GM18498 (cell line): ENCODE data around the gene ACACA.

ENCODE experiments used
- ATAC-seq: cut with Tn5 transposase; IDR thresholded peaks from one replicate; pipeline ENCODE4 v1.9.1; 2021; ENCODE audit warnings: mild to moderate bottlenecking, moderate library complexity; ENCODE audit not compliant: unreplicated experiment

Gene ACACA

GRCh38 chr17:37399265-37399803 is 7.3 kb downstream of the ACACA start:
- no peak for ATAC-seq

GRCh38 chr17:37393352-37393751 is 13.3 kb downstream of the ACACA start:
- no peak for ATAC-seq

- no peak for ATAC-seq
Observed at GRCh38 chr17:37392024-37392590, 14.5 kb downstream of the ACACA start.

GRCh38 chr17:37391146-37391545 is 15.5 kb downstream of the ACACA start:
- no peak for ATAC-seq

- ATAC-seq = no peak
Observed at GRCh38 chr17:37389160-37389559, 17.5 kb downstream of the ACACA start.

- ATAC-seq = no peak
Observed at GRCh38 chr17:37388266-37388665, 18.4 kb downstream of the ACACA start.

- no peak for ATAC-seq
Observed at GRCh38 chr17:37386462-37386861, 20.2 kb downstream of the ACACA start.

- ATAC-seq = no peak
Observed at GRCh38 chr17:37385474-37385990, 21.1 kb downstream of the ACACA start.

- ATAC-seq = no peak
Observed at GRCh38 chr17:37384560-37385149, 22.0 kb downstream of the ACACA start.

- ATAC-seq = no peak
Observed at GRCh38 chr17:37382056-37382455, 24.6 kb downstream of the ACACA start.

GRCh38 chr17:37375706-37376105 is 30.9 kb downstream of the ACACA start, which contains the start of gene C17orf78:
Gene C17orf78, plus strand, starts transcription at chr17:37375985. Its CDS starts 108 bp downstream, at chr17:37376093.
- ATAC-seq = no peak

- ATAC-seq = peak; percentile 58
Observed at GRCh38 chr17:37373530-37374159, 33.0 kb downstream of the ACACA start.

- ATAC-seq = no peak
Observed at GRCh38 chr17:37368577-37368976, 38.1 kb downstream of the ACACA start.

GRCh38 chr17:37365589-37365988 is 41.0 kb downstream of the ACACA start:
- no peak for ATAC-seq

GRCh38 chr17:37361543-37361942 is 45.1 kb downstream of the ACACA start:
- ATAC-seq = no peak

GRCh38 chr17:37360632-37361031 is 46.0 kb downstream of the ACACA start:
- ATAC-seq = no peak

- no peak for ATAC-seq
Observed at GRCh38 chr17:37359682-37360188, 46.9 kb downstream of the ACACA start.

- ATAC-seq = peak; percentile 94
Observed at GRCh38 chr17:37358830-37359681, 47.6 kb downstream of the ACACA start.

GRCh38 chr17:37358098-37358829 is 48.4 kb downstream of the ACACA start:
- peak; percentile 14 for ATAC-seq
